ENCODE results near the gene ELMO1.

The ELMO1 gene

GRCh38 chr7:36860681-36861080 lies 588.0 kb downstream of the ELMO1 start:
- DNase-seq = no peak

GRCh38 chr7:36855330-36855729 lies 593.3 kb downstream of the ELMO1 start:
- DNase-seq = no peak

GRCh38 chr7:36854652-36855051 lies 594.0 kb downstream of the ELMO1 start:
- no peak for DNase-seq

GRCh38 chr7:36852931-36853330 lies 595.7 kb downstream of the ELMO1 start:
- DNase-seq = no peak

GRCh38 chr7:36852017-36852416 lies 596.6 kb downstream of the ELMO1 start:
- peak; percentile 37 to 50 for DNase-seq

DNA sequence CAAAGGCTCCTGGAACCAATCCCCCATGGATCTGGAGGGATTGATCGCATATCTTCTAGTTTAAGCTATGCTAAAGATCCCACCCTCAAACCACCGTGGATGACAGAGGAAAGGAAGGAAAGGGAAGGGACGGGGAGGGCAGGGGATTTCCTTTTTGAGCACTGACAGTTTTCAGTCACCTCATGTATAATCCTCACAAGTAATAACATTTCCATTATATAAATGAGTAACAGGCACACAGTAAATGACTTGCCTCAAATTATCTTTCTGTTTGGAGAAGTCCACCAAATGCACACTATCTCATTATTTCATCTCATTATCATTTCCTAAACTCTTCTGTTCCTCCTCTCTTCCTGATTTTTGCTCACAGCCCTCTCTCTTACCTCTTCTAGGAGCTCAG lies 597.3 kb downstream of the ELMO1 start:
- peak in 1 of 2 experiments; percentile 31 for DNase-seq

- no peak for DNase-seq
Measured at GRCh38 chr7:36847946-36848345, 600.7 kb downstream of the ELMO1 start.

GRCh38 chr7:36844374-36844773 lies 604.3 kb downstream of the ELMO1 start:
- no peak for DNase-seq

- DNase-seq = no peak
Measured at GRCh38 chr7:36840904-36841303, 607.8 kb downstream of the ELMO1 start.

DNA sequence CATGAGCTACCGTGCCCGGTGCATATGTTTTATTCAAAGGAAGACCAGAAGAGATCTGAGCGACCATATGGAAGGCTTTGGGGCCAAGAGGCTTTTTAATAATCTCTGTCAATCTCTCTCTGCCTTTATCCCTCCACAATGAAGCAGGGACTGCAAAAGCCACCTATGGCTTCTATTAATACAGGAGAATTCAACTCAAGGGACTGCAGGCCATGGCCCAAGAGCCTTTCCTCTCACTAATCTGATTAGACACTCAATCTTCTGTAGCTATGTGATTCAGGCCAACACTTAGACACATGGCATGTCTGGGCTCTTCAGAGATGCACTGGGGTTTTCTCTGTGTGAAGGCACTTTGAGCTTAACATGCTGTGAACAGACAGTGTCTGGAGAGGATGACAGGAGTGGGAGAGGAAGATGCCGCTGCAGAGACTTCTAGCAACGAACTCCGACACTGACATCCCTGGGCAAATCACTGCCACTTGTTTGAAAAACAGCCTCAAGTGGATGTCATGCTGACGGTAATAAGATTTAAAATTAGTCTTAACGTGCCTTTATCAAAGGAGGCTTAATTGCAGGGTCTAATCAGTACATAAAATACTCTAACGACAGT lies 609.9 kb downstream of the ELMO1 start:
- DNase-seq = no peak

- DNase-seq = no peak
Measured at GRCh38 chr7:36831049-36831448, 617.6 kb downstream of the ELMO1 start.

GRCh38 chr7:36827726-36828703 lies 620.6 kb downstream of the ELMO1 start:
- DNase-seq = no peak

DNA sequence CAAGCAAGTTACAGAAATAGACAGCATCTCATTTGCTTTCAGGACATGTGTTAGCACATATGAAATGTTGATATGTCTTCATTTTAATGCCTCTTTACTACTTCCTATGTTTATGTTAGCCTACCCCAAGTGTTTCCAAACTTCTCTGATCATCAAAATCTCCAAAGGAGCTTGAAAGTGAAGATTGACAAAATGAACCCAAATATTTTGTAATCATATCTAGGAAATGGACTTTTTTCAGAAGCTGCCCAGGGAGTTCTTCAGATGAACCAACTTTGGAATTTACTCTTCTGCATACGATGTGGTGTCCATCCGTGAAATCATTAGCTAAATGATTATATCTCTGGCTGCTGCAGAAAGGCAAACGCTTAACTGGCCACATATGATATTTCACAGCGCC lies 623.2 kb downstream of the ELMO1 start:
- no peak for DNase-seq

- DNase-seq = no peak
Measured at GRCh38 chr7:36823353-36823752, 625.3 kb downstream of the ELMO1 start.

DNA sequence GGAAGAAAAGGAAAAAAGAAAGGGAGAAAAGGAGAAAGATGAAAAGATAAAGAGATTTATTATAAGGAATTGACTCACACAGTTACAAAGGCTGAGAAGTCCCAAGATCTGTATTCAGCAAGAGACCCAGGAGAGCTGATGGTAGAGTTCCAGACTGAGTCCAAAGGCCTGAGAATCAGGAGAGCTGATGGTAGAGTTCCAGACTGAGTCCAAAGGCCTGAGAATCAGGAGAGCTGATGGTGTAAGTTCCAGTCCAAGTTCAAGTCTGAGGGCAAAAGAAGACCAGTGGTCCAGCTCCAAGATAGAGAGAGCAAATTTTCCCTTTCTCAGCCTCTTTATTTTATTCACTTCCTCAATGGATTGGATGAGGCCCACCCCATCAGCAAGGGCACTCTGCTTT lies 627.0 kb downstream of the ELMO1 start:
- no peak for DNase-seq

GRCh38 chr7:36820527-36821170 lies 628.0 kb downstream of the ELMO1 start:
- DNase-seq = no peak

GRCh38 chr7:36819639-36820038 lies 629.0 kb downstream of the ELMO1 start:
- DNase-seq = no peak

DNA sequence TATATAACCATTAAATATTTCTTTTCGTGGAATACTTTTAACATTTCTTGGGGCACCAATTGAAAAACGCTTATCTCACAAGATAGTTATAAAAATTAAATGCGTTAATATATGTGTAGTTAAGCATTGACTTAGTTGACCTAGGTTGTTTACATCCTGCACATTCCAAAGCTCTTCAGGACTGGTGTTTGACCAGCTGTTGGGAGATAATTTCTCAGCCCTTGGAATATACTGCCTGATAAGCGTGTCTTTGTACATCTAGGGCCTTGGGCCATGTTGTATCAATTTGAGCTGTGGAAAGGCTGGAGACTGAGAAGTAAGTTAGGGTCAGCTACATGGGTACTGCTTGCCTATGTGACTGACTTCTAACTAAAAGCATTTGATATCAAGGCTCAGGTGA lies 634.4 kb downstream of the ELMO1 start:
- DNase-seq = no peak

GRCh38 chr7:36811807-36812206 lies 636.9 kb downstream of the ELMO1 start:
- DNase-seq = no peak

DNA sequence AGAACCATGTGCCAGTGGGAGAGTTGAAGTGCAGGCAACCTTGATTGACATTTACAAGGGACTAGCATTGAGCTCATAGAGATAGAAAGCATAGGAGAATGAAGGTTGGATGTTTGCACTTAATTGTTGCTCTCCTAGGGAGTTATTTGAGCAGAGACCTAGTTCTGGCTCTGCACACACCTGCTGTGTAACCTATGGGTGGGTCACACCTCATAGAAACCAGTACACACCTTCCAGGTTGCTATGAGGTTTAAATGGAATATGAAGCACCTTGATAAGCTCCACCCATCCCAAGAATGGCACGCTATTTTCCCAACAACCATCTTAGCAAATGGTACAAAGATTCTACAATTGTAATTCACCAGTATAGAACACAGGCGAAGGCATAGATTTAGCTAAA lies 638.2 kb downstream of the ELMO1 start:
- DNase-seq = no peak

GRCh38 chr7:36810032-36810431 lies 638.6 kb downstream of the ELMO1 start:
- no peak for DNase-seq

DNA sequence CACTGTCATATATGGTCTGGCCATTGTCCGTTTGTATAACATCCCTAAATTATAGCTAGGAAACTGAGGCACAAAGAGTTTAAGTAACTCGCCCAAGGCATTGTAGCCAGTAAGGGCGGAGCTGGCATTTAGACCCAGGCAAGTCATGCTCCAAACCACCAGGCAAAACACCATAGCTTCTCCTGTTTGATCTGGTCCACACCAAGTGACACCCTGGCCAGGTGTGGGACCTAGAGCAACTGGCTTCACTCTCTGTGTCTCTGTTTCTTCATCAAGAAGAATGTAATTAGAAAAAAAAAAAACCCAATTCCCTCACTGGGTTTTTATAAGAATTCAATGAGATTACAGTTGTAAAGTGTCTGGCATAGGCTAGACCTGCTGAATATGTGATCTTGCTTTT lies 639.2 kb downstream of the ELMO1 start:
- DNase-seq = no peak

GRCh38 chr7:36809086-36809485 lies 639.6 kb downstream of the ELMO1 start:
- DNase-seq = no peak

DNA sequence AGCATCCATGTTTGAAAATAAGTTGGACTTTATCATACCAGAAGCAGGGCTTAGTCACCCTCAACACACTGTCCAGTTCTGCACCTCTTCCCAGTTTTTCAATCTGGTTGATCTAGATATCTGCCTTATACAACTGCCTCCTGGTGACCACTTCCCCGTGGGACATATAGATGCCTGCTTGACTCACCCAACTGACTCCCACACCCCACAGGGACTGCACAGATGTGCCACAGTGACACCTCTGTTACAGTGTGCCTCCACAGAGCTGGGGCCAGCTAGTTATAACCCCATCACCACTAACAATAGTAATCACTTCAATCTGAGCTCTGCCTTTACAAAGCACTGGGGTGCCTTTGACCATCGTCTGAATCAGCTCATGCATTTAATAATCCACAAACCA lies 641.8 kb downstream of the ELMO1 start:
- DNase-seq = no peak
